ENCODE measurements around the gene LLGL1.

GRCh38 chr17:18258356-18259038 lies 33.1 kb downstream of the LLGL1 start, which contains the start of gene FLII:
- TF ChIP-seq CTCF (IDR thresholded peaks at IDR 0.05 in 4 of 5, conservative IDR thresholded peaks at IDR 0.05 in 1 of 5) (peak in 1 of 5 experiments; percentile 16), POLR2A (IDR thresholded peaks at IDR 0.05) (peak; percentile 96 to 97)
